ENCODE results near the gene HSDL1. TPM values are rescaled to one million over a fixed set of nuclear protein-coding genes. Genes with fewer than 3 reads are reported as not detected.
A peak's percentile ranks its signal among the peaks of the same experiment; 100 is the strongest.

HSDL1 gene
- total and polyA plus RNA-seq, 2 donors (not counting 1 experiment from before 2014, with no cell fraction given), result 23.6 to 24.8 TPM

- H3K4me3 ChIP-seq (replicated peaks in 1 of 4; ENCODE audit: control extremely low read depth in 1 of 4, insufficient read depth in 1 of 4, low read depth in 3 of 4, low read length in 4 of 4), result no peak overlapping the region
- peaks cover 9% of the 10 kb centered on the region for H3K36me3 ChIP-seq (ENCODE audit: control insufficient read depth, insufficient read depth, low read length)
- DNase-seq (ENCODE audit: low read depth in 2 of 2), result peak; percentile 41 to 43
- H3K9ac ChIP-seq (ENCODE audit: insufficient read depth, low read length), result no peak overlapping the region
- H3K27me3 ChIP-seq (ENCODE audit: control insufficient read depth, insufficient read depth, low read length), result no peaks in the 10 kb centered on the region
- peaks cover 27% of the 10 kb centered on the region for H3K4me1 ChIP-seq (ENCODE audit: control insufficient read depth, extremely low read depth, insufficient read depth, low read length)
- H3K4me2 ChIP-seq (ENCODE audit: extremely low read depth, insufficient read depth, low read length), result no peak overlapping the region
- H3K9me3 ChIP-seq (ENCODE audit: control insufficient read depth, insufficient read depth, low read depth, low read length), result no peaks in the 10 kb centered on the region
- H3K27ac ChIP-seq (ENCODE audit: insufficient read depth, low read length), result no peak overlapping the region
- no peak overlapping the region for H2AFZ ChIP-seq (ENCODE audit: low read length)
- TF ChIP-seq EZH2 (IDR thresholded peaks at IDR 0.05; ENCODE audit: low read length, missing control alignments), result no peak
- TF ChIP-seq CTCF (conservative IDR thresholded peaks at IDR 0.05 in 1 of 2, IDR thresholded peaks at IDR 0.05 in 1 of 2; ENCODE audit: low read depth in 1 of 2, low read length in 2 of 2), result peak; percentile 65 to 74
- H3K79me2 ChIP-seq (ENCODE audit: control insufficient read depth, insufficient read depth, low read length), result no peaks in the 10 kb centered on the region
- no peaks in the 10 kb centered on the region for H4K20me1 ChIP-seq (ENCODE audit: control insufficient read depth, extremely low read depth, insufficient read depth, low read length)
Measured at GRCh38 chr16:84175350-84176081, 30.5 kb upstream of the HSDL1 start.

- Histone ChIP-seq H2AFZ (ENCODE audit: low read length) (no peak overlapping the region), H3K9ac (ENCODE audit: insufficient read depth, low read length) (no peak overlapping the region), H3K27me3 (ENCODE audit: control insufficient read depth, insufficient read depth, low read length) (no peaks in the 10 kb centered on the region), H3K36me3 (ENCODE audit: control insufficient read depth, insufficient read depth, low read length) (peaks cover 8% of the 10 kb centered on the region), H3K4me1 (ENCODE audit: control insufficient read depth, extremely low read depth, insufficient read depth, low read length) (peaks cover 27% of the 10 kb centered on the region), H3K4me2 (ENCODE audit: extremely low read depth, insufficient read depth, low read length) (no peak overlapping the region), H3K79me2 (ENCODE audit: control insufficient read depth, insufficient read depth, low read length) (no peaks in the 10 kb centered on the region), H3K27ac (ENCODE audit: insufficient read depth, low read length) (no peak overlapping the region), H3K9me3 (ENCODE audit: control insufficient read depth, insufficient read depth, low read depth, low read length) (no peaks in the 10 kb centered on the region), H4K20me1 (ENCODE audit: control insufficient read depth, extremely low read depth, insufficient read depth, low read length) (no peaks in the 10 kb centered on the region), H3K4me3 (replicated peaks in 1 of 4; ENCODE audit: control extremely low read depth in 1 of 4, insufficient read depth in 1 of 4, low read depth in 3 of 4, low read length in 4 of 4) (no peak overlapping the region)
- TF ChIP-seq EZH2 (IDR thresholded peaks at IDR 0.05; ENCODE audit: low read length, missing control alignments) (no peak), CTCF (conservative IDR thresholded peaks at IDR 0.05 in 1 of 2, IDR thresholded peaks at IDR 0.05 in 1 of 2; ENCODE audit: low read depth in 1 of 2, low read length in 2 of 2) (no peak)
- no peak for DNase-seq (ENCODE audit: low read depth in 2 of 2)
Measured at GRCh38 chr16:84174396-84174795, 29.4 kb upstream of the HSDL1 start.

GRCh38 chr16:84169765-84170310 is 24.9 kb upstream of the HSDL1 start:
- Histone ChIP-seq H4K20me1 (ENCODE audit: control insufficient read depth, extremely low read depth, insufficient read depth, low read length) (no peaks in the 10 kb centered on the region), H3K9me3 (ENCODE audit: control insufficient read depth, insufficient read depth, low read depth, low read length) (no peaks in the 10 kb centered on the region), H3K4me2 (ENCODE audit: extremely low read depth, insufficient read depth, low read length) (no peak overlapping the region), H3K27ac (ENCODE audit: insufficient read depth, low read length) (no peak overlapping the region), H3K79me2 (ENCODE audit: control insufficient read depth, insufficient read depth, low read length) (no peaks in the 10 kb centered on the region), H2AFZ (ENCODE audit: low read length) (no peak overlapping the region), H3K4me3 (replicated peaks in 1 of 4; ENCODE audit: control extremely low read depth in 1 of 4, insufficient read depth in 1 of 4, low read depth in 3 of 4, low read length in 4 of 4) (no peak overlapping the region), H3K27me3 (ENCODE audit: control insufficient read depth, insufficient read depth, low read length) (no peaks in the 10 kb centered on the region), H3K36me3 (ENCODE audit: control insufficient read depth, insufficient read depth, low read length) (no peaks in the 10 kb centered on the region), H3K4me1 (ENCODE audit: control insufficient read depth, extremely low read depth, insufficient read depth, low read length) (no peaks in the 10 kb centered on the region), H3K9ac (ENCODE audit: insufficient read depth, low read length) (no peak overlapping the region)
- DNase-seq (ENCODE audit: low read depth in 2 of 2), result no peak
- TF ChIP-seq EZH2 (IDR thresholded peaks at IDR 0.05; ENCODE audit: low read length, missing control alignments) (no peak), CTCF (conservative IDR thresholded peaks at IDR 0.05 in 1 of 2, IDR thresholded peaks at IDR 0.05 in 1 of 2; ENCODE audit: low read depth in 1 of 2, low read length in 2 of 2) (no peak)

Measured in fibroblast of lung (primary cell).